OCI-LY7 (cell line): ENCODE measurements around the gene SAMD13.

Source experiments
- EZH2phosphoT487 ChIP-seq: fragments of 200-600 bp; sonication (generic); IDR thresholded peaks from 2 replicates; pipeline ENCODE4 v1.6.1; 2018; ENCODE audit warnings: low read depth, borderline replicate concordance, mild to moderate bottlenecking, mixed run types, antibody characterized with exemption, low read length, moderate library complexity, mixed read lengths
- TF ChIP-seq, protein P1 (sequence below): fragments of 200-600 bp; sonication (generic); conservative IDR thresholded peaks from 2 replicates; pipeline ENCODE4 v1.5.1; 2014; ENCODE audit warnings: mild to moderate bottlenecking, antibody characterized with exemption, low read length, moderate library complexity, mixed read lengths

DNA sequence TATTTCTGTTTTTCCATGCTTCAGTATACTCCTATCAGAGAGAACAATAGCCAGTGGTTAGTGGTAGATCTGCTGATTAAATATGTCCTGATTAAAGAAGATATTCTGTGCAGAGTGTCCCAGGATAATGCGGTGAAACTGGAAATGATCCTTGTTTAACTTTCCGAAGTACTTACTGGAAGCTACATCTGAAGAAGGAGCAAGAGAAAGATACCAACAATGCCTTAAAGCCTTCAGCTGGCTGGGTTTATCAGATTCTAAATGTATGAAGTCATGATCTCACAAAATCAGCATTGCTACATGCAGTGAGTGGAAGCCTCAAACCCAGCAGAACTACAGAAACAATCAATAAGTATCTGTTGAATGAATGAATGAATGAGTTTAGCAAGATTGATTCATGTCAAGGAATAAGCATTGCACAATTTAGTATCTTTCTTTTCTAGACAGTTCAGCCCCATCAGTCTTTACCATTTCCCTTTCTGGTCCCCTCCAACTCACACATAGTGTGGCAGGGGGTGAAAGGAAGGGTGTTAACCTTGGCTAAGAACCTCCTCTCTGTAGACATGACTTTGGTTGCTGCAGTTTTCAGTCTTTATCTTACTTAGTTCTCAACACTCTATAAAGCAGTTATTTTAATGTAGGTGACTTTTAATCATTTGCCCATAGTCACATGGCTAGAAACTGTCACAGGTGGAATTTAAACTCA is 72.1 kb downstream of the SAMD13 start:
- TF ChIP-seq, protein P1, sequence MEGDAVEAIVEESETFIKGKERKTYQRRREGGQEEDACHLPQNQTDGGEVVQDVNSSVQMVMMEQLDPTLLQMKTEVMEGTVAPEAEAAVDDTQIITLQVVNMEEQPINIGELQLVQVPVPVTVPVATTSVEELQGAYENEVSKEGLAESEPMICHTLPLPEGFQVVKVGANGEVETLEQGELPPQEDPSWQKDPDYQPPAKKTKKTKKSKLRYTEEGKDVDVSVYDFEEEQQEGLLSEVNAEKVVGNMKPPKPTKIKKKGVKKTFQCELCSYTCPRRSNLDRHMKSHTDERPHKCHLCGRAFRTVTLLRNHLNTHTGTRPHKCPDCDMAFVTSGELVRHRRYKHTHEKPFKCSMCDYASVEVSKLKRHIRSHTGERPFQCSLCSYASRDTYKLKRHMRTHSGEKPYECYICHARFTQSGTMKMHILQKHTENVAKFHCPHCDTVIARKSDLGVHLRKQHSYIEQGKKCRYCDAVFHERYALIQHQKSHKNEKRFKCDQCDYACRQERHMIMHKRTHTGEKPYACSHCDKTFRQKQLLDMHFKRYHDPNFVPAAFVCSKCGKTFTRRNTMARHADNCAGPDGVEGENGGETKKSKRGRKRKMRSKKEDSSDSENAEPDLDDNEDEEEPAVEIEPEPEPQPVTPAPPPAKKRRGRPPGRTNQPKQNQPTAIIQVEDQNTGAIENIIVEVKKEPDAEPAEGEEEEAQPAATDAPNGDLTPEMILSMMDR: no peak
- TF ChIP-seq EZH2phosphoT487: no peak
